Suprapubic skin (tissue), 4 donors: ENCODE data around the gene BAHCC1.

Experiments used
- CTCF ChIP-seq, 2 donors: fragments of 200-600 bp in 1 of 2; fragments of 450-650 bp in 1 of 2; sonication (generic) in 1 of 2; IDR thresholded peaks; one replicate each; pipeline ENCODE4 v1.5.1; 2016 to 2019; ENCODE audit warnings: antibody characterized with exemption in 2 of 2, mild to moderate bottlenecking in 1 of 2, moderate library complexity in 1 of 2
- POLR2A ChIP-seq, 2 donors: fragments of 450-650 bp; IDR thresholded peaks; one replicate each; pipeline ENCODE4 v1.6.1; 2017; ENCODE audit warnings: antibody characterized with exemption in 2 of 2, mild to moderate bottlenecking in 2 of 2, moderate library complexity in 2 of 2
- POLR2AphosphoS5 ChIP-seq, 3 donors: sonication (generic); formaldehyde crosslinking; IDR thresholded peaks; one replicate each; pipeline ENCODE4 v1.6.1; 2017; ENCODE audit warnings: antibody characterized with exemption in 3 of 3

- TF ChIP-seq POLR2A (IDR thresholded peaks at IDR 0.05) (no peak), CTCF (IDR thresholded peaks at IDR 0.05) (no peak), POLR2AphosphoS5 (IDR thresholded peaks at IDR 0.05) (no peak)
These were observed 118.1 kb downstream of the BAHCC1 start for GRCh38 chr17:81513372-81513752.
